GM15510 (cell line): Measurements from ENCODE around the gene ICAM2.

ENCODE experiments used
- POLR2A ChIP-seq: IDR thresholded peaks from 3 replicates; pipeline ENCODE4 v1.6.1; 2011; ENCODE audit warnings: borderline replicate concordance; ENCODE audit not compliant: insufficient read length; ENCODE audit errors: extremely low read depth

Gene ICAM2

DNA sequence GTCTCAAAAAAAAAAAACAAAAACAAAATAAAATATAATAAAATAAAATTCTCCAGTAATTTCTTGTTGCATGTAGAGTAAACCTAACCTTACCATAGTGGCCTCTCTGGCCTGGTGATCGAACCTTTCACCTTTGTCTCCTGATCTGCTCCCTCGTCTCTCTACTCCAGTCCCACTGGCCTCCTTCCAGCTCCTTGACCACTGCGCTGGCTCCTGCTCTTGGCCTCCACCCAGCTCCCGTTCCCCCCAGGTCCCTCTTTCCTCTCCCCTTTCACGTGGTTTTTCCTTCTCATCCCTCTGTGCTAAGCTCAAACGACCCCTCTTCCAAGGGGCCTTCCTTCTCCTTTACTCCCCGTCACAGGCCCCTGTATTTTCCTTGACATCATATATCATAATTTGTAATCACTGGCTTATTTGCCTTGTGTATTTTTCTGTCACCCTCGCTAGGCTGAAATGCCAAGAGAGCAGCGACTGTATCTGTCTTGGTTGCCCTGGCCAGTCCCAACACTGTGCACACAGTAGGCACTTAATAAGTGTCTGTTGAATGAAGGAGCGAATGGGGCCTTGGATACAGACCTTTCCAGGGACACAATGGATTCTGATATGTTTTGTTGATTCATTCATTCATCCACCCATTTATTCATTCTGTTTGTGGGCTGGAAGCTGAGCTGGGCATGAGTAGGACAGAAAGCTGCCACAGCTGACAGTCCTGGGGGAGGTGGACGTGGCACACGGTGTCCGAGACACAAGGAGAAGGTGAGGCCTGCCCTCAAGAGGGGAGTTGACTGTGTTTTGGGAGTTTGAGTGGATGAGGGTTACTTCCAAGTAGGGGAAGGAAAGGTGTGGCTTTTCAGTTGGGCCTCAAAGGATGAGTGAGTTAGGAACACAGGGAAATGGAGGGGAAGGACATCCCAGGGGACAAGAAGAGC is 41.9 kb downstream of the ICAM2 start:
- no peak for TF ChIP-seq POLR2A

DNA sequence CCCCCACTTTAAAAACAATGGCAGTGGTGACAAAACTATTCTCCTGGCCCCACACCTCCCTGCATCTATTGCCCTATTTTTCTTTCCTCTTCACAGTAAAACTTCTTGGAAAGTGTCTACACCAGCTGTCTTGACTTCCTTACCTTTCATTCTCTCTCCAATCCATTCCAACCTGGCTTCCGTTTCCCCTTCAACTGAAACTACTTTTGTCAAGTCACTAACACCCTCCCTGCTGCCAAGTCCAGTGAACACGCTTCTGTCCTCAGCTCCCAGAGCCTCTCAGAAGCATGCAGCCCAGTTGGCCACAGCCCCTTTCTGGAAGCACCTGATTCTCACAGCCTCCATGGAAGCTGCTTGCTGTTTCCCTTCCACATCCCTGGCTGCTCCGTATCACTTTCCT is 43.7 kb downstream of the ICAM2 start:
- no peak for TF ChIP-seq POLR2A

DNA sequence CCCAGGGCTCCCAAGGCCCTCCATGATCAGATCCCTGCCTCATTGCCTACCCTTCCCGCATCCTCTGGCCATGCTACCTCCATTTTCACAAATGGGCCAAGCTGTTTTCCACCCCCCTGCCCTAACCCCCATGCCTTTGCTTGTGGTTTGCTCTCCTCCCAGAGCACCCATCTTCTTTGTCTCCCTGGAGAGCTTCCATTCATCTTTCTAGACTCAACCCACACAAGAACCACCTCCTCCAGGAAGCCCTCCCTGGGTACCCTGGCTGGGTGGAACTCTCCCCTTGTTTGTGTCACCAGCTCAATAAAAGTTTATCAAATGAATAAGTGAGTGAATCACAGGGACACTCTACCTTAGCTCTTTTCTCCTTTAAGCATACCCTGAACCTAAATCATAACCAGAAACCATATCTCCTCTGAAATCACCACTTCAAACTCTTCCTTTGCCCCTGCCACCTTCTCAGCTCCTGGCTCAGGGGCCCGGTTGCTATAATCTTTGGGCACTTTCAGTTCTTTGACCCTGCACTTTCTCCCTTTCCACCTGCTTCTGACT is 44.8 kb downstream of the ICAM2 start:
- no peak for TF ChIP-seq POLR2A

GRCh38 chr17:63974594-63975192 is 45.7 kb downstream of the ICAM2 start:
- TF ChIP-seq POLR2A, result no peak

GRCh38 chr17:63973930-63974593 is 46.4 kb downstream of the ICAM2 start:
- TF ChIP-seq POLR2A, result no peak

DNA sequence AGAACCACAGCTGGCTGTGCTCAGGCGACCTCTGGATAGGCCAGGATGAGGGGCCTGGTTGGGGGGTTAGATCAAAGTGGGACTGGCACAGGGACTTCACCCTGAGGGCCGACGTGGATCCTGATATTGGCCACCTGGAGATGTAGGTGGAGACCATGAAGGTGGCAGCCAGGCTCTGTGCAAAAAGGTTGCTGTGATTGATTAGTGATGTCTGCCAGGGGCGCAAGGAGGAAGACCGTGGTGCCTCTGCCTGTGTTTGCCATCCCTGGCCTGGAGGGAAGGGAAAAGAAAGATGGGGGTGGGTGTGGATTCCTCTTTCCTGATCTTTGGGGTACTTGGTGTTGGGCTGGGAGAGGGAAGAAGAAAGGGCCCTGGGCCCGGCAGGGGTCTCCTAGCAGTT is 47.2 kb downstream of the ICAM2 start:
- TF ChIP-seq POLR2A, result no peak

- TF ChIP-seq POLR2A, result no peak
These were observed 47.6 kb downstream of the ICAM2 start, which contains the start of gene SCN4A for GRCh38 chr17:63972796-63973195. SCN4A (minus strand) TSS chr17:63972918; CDS start chr17:63972841, 77 bp downstream.

- TF ChIP-seq POLR2A, result no peak
These were observed 51.2 kb downstream of the ICAM2 start for GRCh38 chr17:63969278-63969677.

DNA sequence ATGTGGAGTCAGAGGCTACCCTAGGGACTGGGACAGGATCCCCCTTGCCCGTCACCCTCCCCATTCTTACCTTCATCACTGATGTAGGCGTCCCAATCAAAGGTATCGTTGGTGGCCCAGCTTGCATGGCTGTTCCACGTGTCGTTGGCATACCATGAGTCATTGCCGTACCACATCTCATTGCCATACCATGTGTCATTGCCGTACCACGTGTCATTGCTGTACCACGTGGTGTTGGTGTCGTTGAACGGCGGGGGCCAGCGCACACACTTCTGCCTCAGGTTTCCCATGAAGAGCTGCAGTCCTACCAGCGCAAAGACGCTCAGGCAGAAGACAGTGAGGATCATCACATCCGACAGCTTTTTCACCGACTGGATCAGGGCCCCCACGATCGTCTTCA is 52.5 kb downstream of the ICAM2 start:
- no peak for TF ChIP-seq POLR2A

DNA sequence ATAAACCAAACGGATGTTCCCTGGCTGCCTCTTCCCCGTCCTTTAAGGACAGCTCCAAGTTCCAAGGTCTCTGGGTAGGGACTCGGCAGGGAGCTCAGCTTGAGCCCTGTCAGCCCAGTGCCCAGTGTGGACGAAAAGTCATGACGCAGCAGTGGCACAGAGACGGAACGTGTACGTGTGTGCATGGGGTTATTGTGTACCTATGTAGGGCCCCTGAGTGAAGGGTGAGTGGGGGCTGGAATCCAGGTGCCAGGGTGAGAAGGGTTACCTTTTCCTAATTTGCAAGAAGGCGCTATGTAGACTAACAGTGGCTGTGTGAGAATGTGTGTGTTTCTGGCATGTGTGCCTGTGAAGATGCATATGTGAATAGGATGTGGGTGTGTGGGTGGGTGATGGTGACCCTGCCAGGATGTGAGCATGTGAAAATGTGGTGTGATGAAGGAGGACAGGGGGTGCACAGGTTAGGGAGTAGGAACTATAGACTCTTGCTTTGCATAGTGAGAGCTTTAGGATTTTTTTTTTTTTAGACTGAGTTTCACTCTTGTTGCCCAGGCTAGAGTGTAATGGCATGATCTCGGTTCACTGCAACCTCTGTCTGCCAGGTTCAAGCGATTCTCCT is 53.7 kb downstream of the ICAM2 start:
- no peak for TF ChIP-seq POLR2A

GRCh38 chr17:63963123-63963522 is 57.3 kb downstream of the ICAM2 start:
- no peak for TF ChIP-seq POLR2A

GRCh38 chr17:63962298-63962744 is 58.1 kb downstream of the ICAM2 start:
- TF ChIP-seq POLR2A, result no peak

- TF ChIP-seq POLR2A, result no peak
These were observed 58.8 kb downstream of the ICAM2 start for GRCh38 chr17:63961355-63962212.

DNA sequence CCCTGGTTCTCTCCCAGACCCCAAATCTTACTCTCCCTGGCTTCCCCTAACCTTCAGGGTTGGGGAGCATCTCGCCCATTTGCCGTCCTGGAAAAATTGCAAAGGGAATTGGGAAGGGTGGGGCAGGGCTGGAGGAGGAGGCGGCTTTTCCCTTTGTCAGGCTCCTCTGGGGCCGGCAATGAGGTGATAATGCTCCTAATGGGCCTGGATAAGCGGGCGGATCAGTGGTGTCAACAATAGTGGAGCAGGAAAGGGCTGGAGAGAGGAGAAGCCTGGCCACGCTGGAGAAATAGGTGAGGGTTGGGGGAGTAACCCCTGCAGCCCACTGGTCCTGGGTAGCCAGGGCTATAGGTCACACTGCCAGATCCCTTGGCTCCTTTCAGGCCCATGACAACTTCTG is 60.0 kb downstream of the ICAM2 start:
- TF ChIP-seq POLR2A, result no peak
